OCI-LY1 (cell line): ENCODE data around the gene IGSF3.

Experiments used
- CTCF ChIP-seq: fragments of 200-600 bp; sonication (generic), shearing (Covaris generic); IDR thresholded peaks from 2 replicates; pipeline ENCODE4 v1.5.1; 2017; ENCODE audit warnings: mild to moderate bottlenecking, antibody characterized with exemption, low read length, moderate library complexity, mixed read lengths
- EZH2 ChIP-seq: fragments of 200-600 bp; sonication (generic), shearing (Covaris generic); IDR thresholded peaks from 2 replicates; pipeline ENCODE4 v1.8.0; 2017; ENCODE audit warnings: borderline replicate concordance, mixed run types, mild to moderate bottlenecking, antibody characterized with exemption, low read length, moderate library complexity, mixed read lengths

- TF ChIP-seq CTCF, result no peak
- no peak for TF ChIP-seq EZH2
These were observed 110.1 kb downstream of the IGSF3 start for GRCh38 chr1:116557323-116557878.
